Stimulated activated CD4-positive, alpha-beta T cell treated with anti-CD3 and anti-CD28 coated beads, Interleukin-2, amount 100 ng/mL, for 48 hours (primary cell): ENCODE data around the gene KCNH1.

Experiments used
- DNase-seq, 2 donors: peaks; one replicate each; pipeline ENCODE4 v3.0.0-alpha.2; 2020

The KCNH1 gene

DNA sequence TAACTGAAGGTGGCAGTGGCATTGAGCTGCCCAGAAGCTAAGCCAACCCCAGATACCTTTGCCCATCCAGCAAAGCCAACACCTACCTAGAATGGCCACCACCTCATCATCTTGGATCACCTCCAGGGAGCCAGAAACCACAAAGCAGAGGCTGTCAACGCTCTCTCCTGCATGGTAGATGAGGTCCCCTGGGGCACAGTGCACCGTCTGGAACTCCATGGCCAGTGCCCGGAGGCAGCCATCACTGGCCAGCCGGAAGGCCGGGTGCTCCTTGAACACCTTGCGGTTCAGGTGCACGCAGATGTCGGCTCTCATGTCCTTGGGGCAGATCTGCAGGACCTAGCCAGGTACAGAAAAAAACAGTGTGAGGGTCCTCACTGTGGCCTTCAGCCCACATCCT is 336.5 kb downstream of the KCNH1 start:
- no peak for DNase-seq

DNA sequence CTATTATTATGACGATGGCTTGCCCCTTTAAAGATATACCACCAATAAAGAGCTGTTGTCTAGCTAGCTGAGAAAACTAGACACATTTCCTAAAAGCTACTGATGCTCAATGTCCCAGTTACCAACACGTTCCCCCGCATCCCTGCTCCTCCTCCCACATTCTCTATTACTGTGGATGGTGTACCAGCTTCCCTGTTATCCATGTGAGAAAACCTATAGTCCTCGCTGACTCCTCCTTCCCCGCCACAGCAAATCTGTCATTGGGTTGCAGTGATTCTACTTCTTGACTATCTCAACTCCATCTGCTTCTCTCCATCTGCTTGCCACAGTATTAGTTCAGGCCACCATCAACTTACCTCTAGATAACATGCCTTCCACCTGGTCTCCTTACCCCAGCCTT is 337.5 kb downstream of the KCNH1 start:
- no peak for DNase-seq

DNA sequence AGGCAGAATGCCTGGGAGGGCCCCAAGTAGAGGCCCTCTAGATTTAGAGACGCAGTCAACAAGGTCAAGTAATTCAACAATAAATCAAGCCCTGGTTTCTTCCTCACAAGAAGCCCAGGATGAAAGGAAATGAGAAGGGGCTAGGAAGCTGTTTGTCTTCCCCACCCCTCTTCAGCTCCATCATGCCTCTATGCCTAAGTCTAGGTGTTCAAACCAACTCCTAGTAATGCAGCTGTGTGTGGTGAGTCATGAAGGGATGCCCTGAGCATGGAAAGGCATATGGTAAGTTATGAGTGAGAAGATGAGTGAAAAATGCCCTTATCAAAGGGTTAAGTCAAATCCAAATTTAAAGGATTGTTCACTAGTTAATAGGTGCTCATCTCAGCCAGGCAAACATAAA is 339.5 kb downstream of the KCNH1 start:
- no peak for DNase-seq

DNA sequence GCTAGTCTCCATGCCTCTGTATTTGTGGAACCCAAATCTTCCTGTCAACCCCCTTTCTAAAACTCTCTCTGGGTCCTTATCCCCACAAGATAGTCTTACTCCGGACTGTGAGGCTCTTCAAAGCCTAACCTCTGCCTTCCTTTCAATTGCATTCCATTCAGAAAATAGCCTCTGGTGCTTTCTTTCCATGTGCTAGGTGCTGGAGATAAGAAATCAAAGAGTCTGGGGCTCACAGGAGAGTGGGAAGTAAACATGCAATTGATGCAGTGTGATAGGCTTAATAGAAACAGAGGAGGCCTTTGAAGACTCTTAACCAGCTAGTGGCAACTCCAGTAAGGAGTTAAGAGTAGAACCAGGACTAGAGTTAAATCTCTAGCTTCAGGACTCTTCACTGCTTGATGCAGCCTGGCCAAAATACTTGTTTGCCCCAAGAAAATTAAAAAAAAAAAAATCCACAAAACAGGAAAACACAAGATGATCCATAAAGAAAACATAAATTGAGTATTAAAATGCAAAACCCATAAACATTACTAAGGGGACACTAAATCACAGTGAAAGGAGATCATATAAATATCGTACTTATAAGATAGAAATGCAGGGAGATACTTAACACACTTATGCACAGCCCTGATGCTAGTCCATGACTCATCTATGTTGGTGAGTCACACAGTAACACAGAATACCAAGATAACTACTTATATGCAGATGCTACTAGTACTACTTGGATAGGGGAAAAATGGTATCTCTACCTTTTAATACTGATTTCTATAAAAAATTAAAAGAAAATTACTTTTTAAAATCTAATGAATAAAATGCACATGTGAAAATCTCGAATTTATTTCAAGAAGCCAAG is 341.5 kb downstream of the KCNH1 start:
- no peak for DNase-seq

DNA sequence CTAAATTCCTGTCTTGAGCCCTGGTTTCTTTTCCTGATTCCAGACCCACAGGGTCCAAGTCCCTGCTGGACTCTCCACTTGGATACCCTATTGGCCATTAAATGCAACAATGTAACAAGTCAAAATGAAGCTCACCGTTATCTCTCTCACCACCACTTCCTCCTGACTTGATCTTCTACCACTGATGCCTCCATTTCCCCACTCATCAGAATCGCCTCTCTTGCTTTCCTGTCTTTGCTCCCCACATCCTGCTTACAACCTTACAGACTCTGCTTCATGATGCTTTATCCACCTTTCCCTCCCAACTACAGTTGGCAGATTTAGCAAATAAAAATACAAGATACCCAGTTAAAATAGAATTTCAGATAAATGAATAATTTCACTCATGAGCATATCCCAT is 343.8 kb downstream of the KCNH1 start:
- no peak for DNase-seq

DNA sequence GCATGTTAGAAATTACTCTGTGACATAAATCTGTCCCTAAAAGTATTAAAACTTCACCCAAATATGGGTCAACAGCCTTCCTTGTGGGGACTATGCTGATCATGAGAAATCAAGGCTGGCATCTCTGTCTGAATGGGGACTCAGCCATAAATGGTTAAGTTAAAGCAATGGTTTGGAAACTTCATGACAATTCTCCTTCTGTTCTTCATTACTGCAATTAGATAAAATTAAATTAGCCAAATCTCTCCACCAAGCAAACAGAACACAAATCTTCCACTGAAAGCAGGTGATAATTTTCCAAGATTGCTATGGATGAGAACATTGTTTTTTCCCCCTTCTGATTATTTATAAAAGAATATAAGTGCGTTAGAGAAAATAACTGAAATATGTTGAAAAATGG is 346.1 kb downstream of the KCNH1 start:
- DNase-seq: no peak

DNA sequence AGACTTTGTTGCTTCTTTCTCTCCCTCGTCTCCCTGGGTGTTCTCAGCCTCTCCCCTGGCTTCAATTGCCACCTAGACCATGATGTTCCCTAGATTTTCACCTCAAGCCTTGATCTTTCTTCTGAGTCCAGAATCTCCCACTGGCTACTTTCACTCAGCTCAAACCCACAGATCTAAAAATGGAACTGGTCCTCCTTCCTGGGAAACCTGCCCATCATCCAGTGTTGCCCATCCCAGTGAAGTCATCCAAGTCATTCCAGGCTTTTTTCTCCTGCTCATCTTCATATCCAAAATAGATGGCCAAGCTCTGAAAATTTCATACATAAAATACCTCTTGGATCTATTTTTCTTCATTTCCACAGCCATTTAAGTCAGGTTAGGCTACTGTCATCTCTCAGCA is 347.4 kb downstream of the KCNH1 start:
- DNase-seq: no peak

DNA sequence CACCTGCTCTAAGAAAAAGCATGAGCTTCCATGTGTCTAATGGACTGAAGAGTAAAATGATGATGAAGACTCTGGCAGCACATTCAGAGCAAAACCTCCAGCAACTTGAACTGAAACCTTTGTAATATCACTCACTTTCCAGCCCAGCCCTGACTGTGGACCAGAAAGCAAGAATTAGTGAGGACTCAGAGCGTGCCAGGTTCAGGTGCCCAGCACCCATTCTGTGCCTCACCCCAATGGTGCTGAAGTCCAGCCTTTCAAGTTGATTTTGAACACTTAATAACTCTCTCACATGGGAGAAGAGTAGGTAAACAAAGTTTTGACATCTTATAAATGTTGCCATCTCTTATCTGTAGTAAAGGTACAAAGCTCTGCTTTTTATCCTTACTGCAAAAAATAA is 350.0 kb downstream of the KCNH1 start:
- DNase-seq: no peak

DNA sequence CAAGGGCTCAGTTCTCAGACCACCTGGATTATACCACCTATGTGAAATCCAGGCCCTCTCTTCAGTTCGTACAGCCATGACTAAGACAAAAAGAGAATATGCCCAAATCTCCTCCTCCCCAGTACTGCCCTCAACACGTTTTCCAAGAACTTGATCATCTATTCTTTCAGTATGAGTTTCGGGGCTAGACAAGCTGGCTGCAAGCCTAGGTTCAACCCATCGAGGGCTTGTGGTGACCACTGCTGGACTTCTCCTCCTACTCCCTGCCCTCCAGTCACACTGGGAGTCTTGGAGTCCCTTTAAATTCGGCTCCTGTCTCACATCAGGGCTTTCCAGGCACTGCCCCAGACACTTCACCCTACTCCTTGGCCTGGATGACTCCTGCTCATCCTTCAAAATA is 352.3 kb downstream of the KCNH1 start:
- DNase-seq: no peak

DNA sequence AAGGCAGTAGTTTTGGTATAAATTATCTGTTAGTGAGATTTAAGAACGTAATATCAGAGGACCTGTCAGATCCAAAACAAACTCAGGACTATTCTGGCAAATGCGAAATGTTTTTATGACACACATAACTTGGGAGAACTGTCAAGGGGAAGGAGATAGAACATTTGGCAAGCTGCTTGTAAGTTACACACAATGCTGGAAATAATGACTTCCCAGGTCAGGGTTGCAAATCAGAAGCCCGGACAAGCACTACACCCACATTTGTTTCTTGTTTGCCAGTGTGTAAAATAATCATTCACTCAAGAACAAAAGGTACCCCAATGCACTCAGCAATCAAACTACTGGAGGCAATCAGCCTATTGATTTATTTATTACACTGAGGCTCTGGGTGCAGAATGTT is 354.7 kb downstream of the KCNH1 start:
- DNase-seq: no peak

DNA sequence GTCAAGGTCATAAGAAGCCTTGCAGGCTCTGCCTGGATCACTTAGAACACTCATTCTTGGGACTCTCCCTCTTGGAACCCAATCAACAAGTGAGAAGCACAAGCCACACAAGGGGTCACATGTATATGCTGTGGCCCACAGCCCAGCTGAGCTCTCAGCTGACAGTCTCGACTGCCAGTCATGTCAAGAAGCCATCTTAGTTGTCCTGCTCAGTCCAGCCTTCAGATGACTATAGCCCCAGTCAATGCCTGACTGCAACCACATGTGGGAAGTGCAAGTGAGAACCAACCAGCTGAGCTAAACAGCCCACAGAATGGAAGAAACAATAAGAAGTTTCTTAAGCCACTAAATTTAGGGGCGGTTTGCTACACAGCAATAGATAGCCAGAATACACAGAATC is 356.0 kb downstream of the KCNH1 start:
- DNase-seq: no peak

DNA sequence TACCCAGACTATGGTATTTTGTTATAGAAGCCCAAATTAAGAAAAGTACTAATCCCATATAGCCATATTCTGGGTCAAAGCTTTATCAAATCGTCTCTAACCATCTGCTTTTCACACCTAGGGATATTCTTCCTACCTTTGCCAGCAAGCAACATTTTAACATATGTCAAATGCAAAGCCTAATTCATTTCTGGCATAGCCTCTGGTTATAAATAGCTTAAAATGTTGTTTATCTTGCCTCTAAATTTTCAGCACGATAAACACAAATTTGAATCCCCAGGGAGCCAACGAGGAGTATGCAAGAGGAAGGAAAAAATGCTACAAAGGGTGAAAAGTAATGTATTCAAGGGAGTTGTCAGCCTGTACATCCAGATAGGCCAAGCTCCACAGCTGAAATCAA is 357.2 kb downstream of the KCNH1 start:
- DNase-seq: no peak

DNA sequence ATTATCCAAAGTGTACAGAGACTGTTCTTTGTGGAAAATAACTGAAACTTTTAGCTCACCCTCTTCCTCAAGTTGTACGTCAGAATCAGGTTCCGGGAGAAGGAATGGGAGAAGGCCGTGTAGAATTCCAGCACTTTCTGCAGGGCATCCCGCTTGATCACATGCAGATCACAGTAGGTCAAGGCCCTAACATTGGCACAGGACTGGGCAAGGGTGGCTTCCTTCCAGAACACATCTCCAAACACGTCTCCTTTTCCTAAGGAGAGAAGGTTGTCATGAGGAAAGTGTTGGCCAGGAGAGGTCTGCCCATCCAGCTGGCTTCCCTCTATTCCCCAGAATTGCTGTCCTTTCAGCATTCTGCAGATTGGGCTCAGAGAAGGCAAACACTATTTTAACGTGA is 358.7 kb downstream of the KCNH1 start:
- no peak for DNase-seq

DNA sequence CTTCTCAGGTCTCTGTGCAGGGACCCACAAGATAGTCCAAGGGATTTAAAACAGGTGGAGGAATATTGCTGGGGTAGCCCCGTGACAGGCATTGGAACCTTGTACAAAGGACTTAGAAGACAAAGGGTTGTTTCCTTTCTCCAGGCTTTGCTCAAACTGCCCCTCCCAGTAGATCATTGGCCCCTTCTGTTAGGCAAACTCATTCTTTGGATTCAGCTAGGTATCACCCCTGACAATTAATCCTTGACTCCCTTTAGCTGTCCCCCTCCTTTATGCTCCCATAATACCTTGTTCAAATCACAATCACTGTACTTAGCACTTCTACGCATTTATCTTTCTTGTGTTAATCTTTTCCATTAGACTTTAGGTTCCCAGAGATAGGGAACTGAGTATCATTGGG is 360.5 kb downstream of the KCNH1 start:
- no peak for DNase-seq

DNA sequence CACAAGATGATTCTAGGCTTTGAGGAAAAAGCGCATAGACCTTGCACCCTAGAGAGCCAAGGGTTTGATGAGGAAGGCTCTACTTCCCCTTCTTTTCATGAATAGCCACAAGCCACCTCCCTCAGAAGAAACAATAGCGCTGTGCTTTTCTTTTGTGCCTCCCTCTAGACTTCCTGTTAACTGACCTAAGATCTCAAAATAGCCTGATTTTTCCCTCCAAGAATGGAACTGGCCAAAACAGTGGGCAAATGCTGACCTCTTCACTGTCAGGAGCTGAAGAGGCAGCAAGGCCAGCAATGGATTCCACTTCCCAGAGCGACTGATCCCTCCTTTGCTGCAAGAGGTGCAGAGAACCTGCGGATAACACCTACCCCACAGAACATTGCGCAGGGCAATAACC is 362.8 kb downstream of the KCNH1 start:
- DNase-seq: no peak

DNA sequence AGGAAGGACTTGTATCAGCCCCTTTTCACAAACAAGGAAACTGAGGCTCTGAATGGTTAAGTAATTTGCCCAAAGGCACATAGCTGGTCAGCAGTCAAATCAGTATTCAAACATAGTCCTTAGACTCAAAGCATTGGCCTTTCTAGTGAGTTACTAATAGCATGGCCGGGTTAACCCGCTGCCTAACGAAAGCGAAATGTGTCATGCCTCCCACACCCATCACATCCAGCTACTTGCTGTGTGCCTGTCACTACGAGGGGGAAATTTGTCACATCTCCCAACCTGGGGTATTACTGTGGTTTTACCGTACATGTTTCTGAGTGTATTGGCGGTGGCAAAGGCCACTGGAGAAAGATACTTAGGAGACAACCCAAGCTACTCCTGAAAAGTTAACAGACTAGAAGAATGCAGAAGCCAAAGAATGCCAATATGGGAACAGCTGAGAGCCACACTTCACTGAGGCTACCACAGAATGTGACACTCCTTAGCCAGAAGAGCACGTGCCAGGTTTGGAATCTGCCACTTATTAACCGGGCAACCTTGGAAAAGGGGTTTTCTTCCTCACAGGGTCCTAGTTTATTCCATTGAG is 363.5 kb downstream of the KCNH1 start:
- DNase-seq: no peak

DNA sequence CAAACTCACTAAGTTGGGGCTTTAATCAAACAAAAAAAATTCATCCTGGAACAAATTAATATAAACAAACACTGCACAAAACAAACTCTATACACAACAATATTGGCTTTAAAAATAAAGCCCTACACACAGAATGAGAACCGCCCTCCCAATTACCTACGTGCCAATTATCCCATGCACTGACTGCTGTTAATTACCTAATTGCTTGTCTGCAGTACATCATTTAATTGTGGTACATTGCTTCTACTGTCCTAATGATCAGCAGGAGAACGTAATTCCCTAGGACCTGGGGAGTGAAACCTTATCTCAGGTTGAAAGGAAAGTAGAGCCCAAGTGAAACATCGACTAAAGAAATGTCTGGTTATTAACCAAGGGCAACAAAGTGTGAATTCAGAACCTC is 364.5 kb downstream of the KCNH1 start:
- no peak for DNase-seq

DNA sequence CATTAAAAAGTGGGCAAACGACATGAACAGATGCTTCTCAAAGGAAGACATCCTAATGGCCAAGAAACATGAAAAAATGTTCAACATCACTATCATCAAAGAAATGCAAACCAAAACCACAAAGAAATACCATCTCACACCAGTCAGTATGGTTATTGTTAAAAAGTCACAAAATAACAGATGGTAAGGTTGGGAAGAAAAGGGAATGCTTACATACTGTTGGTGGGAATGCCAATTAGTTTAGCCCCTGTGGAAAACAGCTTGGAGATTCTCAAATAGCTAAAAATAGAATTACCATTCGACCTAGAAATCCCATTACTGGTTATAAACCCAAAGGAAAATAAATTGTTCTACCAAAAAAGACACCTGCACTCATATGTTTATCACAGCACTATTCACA is 369.4 kb downstream of the KCNH1 start:
- DNase-seq: no peak

DNA sequence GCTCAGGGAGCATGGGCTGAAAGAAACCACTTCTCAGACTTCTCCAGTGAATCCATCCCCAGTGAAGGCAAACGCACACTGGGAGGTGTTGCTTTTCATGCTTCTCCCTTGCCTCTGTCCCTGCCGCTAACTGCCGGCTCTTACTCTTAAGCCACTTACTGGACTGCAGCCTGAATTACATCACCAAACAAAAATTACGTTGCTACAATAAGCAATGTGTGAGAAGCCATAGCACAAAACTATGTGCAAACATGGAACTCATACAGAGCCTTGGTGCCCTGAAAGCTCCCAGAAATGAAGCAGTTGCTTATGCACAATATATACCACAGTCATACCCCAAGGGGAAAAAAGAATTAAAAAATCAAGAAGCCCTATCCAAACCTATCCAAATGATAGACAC is 375.2 kb downstream of the KCNH1 start:
- DNase-seq: no peak

DNA sequence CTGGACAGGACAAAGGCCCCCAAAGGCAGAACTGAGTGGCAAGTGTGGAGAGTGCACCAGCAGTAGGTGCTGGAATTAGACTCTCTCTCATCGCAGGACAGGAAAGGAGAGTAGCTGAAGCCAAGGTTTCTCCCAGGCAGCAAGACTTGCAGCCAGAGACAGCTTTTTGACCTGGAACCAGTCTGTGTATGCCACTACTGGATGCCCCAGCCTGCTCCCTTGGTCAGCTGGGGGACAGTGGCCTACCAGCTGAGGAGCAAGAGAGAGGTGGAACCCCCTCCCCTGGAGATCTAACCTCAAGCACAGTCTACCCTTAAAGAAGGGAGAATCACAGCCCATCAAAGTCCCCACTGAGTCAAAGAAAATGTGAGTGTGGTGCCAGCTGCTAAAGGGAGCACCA is 375.7 kb downstream of the KCNH1 start:
- DNase-seq: no peak

DNA sequence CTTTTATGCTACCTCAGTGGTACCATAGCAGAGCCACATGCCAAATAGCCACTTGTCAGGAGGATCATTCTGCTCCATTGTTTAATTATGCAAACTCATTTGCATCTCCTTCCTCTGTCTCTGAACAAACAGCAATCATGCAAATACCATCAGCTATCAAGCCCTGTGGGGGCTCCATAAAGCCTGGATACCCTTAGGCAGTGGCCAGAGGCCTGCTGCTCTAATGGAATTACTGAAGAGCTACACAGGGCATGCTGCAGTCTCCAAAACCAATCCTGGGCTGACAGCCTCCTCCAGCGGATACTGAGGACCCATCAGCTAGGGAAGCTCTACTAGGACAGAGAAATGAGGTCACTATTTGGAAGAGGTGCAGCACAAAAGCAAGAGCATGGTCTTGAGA is 376.3 kb downstream of the KCNH1 start:
- DNase-seq: no peak

DNA sequence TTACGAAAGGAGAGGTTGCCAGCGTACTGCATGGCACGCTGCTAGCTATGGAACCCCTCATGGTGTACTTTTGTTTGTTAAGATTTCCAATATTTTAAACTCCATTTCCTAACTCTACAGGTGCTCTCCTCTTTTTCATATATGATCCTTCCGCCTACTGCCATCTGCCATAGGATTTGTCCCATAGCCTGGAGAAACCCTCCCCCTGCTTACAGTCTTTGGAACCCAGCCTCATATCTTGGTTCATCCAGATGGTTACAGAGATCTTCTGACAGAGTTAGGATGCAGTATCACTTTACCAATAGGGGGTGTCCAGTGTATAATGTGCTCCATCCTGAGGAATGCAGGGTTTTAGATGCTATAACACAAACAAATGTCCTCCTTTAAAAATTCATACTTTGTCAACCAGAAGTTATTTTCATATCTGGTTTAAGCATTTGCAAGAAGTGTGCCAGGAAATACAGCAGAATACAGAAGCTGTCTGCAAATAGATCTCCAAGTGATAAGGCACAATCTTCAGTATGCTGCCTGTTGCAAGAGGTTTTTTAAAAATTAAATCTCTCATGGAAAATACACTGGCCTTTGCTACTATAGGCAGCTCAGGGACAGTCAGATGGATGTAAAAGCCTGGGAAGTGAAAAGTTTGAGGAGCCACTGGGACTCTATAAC is 377.8 kb downstream of the KCNH1 start:
- DNase-seq: no peak

DNA sequence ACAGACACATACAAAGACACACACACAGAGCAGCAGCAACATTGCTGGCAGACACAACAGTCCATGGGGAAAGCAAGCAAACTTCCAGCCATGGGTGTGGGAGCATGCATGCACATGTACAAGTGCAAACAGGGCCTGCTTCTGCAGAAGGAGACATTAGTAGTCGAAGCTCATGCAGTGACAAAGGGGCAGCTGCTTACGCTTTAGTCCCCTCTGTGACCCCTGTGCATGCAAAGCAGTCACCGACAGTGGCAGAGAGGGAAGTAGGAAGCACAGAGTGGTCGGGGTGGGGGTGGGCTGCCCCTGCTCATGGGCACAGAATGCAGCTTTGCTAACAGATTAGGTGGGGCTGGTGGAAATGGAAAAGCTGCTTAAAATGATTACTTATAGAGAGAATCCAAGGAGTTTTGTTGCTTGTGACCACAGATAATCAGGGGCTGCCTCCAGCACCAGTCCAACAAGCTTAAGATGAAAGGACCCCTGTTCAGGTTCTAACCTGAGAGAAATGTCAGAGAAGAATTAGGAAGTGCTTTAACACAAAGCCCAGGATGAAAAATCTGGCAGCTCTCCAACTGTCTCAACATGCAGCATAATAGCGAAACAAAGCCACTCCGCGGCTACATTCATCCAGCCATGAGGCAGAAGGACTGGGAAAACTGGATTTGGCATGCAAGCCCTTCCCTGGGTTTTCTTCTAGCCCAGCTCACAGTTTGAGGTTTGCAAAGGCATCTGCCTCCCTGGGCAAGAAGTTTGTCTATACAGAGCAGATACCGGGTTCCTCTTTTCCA is 378.9 kb downstream of the KCNH1 start:
- no peak for DNase-seq

DNA sequence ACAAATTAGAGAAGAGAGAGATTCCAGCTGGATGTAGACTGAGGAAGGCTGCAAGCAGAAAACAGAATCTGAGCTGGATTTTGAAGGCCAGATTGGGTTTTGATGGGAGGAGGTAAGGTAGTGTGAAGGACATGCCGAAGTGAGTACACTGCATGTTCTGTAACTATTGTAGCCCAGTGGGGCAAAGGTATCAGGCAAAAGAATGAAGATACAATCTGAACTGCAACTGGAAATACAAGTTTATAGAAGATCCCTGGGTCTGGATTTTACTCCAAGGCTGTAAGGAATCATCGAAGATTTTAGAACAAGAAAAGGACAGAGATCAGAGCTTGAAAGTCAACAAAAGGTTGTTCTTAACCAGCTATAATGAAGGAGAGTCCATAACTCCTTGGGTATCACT is 382.0 kb downstream of the KCNH1 start:
- DNase-seq: no peak
